ENCODE results near the gene DNASE2B.

Gene DNASE2B

DNA sequence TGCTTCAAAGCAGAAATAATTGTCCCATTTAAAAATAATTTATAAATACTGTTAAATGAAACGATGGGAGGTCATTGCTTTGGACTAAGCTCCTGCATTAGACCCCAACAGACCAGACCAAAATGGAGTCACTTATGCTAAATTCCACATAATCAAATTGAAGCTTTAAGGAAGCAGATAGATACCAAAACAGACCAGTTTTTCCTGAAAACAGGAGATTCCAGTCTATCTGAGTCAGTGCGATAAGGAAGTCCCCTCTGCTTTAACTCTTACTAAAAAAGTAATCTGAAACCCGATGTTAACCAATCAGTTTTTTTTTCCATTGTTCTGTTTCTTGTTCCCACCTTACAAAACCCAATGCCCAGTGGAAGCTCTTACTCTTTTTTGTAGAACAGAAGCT, 16.2 kb upstream of the DNASE2B start:
- H3K4me3 ChIP-seq (replicated peaks; ENCODE audit: low read depth, low read length): no peak overlapping the region
- TF ChIP-seq CTCF (IDR thresholded peaks at IDR 0.05; ENCODE audit: low read depth, low read length, missing control alignments): no peak
- DNase-seq (ENCODE audit: extremely low read depth, low read depth): no peak

DNA sequence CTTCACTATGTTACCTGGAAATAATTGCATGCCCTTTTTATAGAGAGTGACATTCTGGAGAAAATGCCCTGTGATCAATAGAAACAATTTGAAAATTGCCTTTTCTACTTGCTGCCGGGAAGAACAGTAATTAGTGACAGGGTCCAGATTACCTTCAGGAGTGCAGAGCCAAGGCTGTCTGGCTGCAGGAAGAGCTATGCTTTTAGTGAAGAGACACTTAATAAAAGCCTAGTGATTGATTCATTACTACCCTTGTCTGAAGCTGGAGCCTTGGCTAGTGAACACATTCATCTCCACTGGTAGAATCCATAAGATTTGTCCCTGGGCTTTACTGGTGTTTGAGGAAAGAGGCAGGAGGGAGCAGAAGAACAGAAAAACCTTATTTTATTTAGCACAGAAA, 12.9 kb upstream of the DNASE2B start:
- DNase-seq (ENCODE audit: extremely low read depth, low read depth): no peak
- TF ChIP-seq CTCF (IDR thresholded peaks at IDR 0.05; ENCODE audit: low read depth, low read length, missing control alignments): no peak
- H3K4me3 ChIP-seq (replicated peaks; ENCODE audit: low read depth, low read length): no peak overlapping the region

- no peak overlapping the region for H3K4me3 ChIP-seq (replicated peaks; ENCODE audit: low read depth, low read length)
- DNase-seq (ENCODE audit: extremely low read depth, low read depth): no peak
- no peak for TF ChIP-seq CTCF (IDR thresholded peaks at IDR 0.05; ENCODE audit: low read depth, low read length, missing control alignments)
Measured at GRCh38 chr1:84386716-84387479, 11.4 kb upstream of the DNASE2B start.

GRCh38 chr1:84387480-84388163, 10.7 kb upstream of the DNASE2B start:
- peak; percentile 22 for TF ChIP-seq CTCF (IDR thresholded peaks at IDR 0.05; ENCODE audit: low read depth, low read length, missing control alignments)
- no peak overlapping the region for H3K4me3 ChIP-seq (replicated peaks; ENCODE audit: low read depth, low read length)
- no peak for DNase-seq (ENCODE audit: extremely low read depth, low read depth)

- TF ChIP-seq CTCF (IDR thresholded peaks at IDR 0.05; ENCODE audit: low read depth, low read length, missing control alignments): no peak
- DNase-seq (ENCODE audit: extremely low read depth, low read depth): no peak
- no peak overlapping the region for H3K4me3 ChIP-seq (replicated peaks; ENCODE audit: low read depth, low read length)
Measured at GRCh38 chr1:84390226-84390625, 8.1 kb upstream of the DNASE2B start.

GRCh38 chr1:84401156-84401555, 2.9 kb downstream of the DNASE2B start:
- TF ChIP-seq CTCF (IDR thresholded peaks at IDR 0.05; ENCODE audit: low read depth, low read length, missing control alignments): no peak
- no peak for DNase-seq (ENCODE audit: extremely low read depth, low read depth)
- H3K4me3 ChIP-seq (replicated peaks; ENCODE audit: low read depth, low read length): no peak overlapping the region
